Measurements from ENCODE around the gene PYGO1.

PYGO1 gene

GRCh38 chr15:55518641-55519040 is 69.5 kb downstream of the PYGO1 start:
- Histone ChIP-seq H3F3A (ENCODE audit: insufficient read depth) (no peaks in the 10 kb centered on the region), H2AFZ (ENCODE audit: low read depth, low read length, severe bottlenecking) (no peak overlapping the region), H3K79me2 (ENCODE audit: insufficient read depth, low read length) (no peaks in the 10 kb centered on the region), H3K36me3 (ENCODE audit: low read length) (no peaks in the 10 kb centered on the region), H3K27me3 (ENCODE audit: low read length) (no peaks in the 10 kb centered on the region), H3K9me3 (ENCODE audit: insufficient read depth, low read length) (no peaks in the 10 kb centered on the region), H3K9ac (ENCODE audit: low read length) (no peak overlapping the region), H3K4me2 (ENCODE audit: low read depth, low read length, poor library complexity, severe bottlenecking) (no peak overlapping the region), H3K4me3 (ENCODE audit: insufficient read depth, low read length, poor library complexity, severe bottlenecking) (no peak overlapping the region), H4K20me1 (ENCODE audit: low read depth, low read length) (no peaks in the 10 kb centered on the region), H3K27ac (ENCODE audit: low read depth, low read length) (no peak overlapping the region), H3K9me2 (replicated peaks; ENCODE audit: insufficient read depth, low read length) (no peaks in the 10 kb centered on the region)
- no peak for TF ChIP-seq EZH2phosphoT487 (conservative IDR thresholded peaks at IDR 0.05; ENCODE audit: low read length)
- no peak for TF ChIP-seq CTCF (IDR thresholded peaks at IDR 0.05; ENCODE audit: insufficient read depth, low read length, poor library complexity, severe bottlenecking)

- Histone ChIP-seq H2AFZ (ENCODE audit: low read depth, low read length, severe bottlenecking) (no peak overlapping the region), H4K20me1 (ENCODE audit: low read depth, low read length) (no peaks in the 10 kb centered on the region), H3K9me2 (replicated peaks; ENCODE audit: insufficient read depth, low read length) (no peaks in the 10 kb centered on the region), H3K4me2 (ENCODE audit: low read depth, low read length, poor library complexity, severe bottlenecking) (no peak overlapping the region), H3K4me3 (ENCODE audit: insufficient read depth, low read length, poor library complexity, severe bottlenecking) (no peak overlapping the region), H3K27ac (ENCODE audit: low read depth, low read length) (no peak overlapping the region), H3K9ac (ENCODE audit: low read length) (no peak overlapping the region), H3F3A (ENCODE audit: insufficient read depth) (no peaks in the 10 kb centered on the region), H3K9me3 (ENCODE audit: insufficient read depth, low read length) (no peaks in the 10 kb centered on the region), H3K27me3 (ENCODE audit: low read length) (no peaks in the 10 kb centered on the region), H3K79me2 (ENCODE audit: insufficient read depth, low read length) (no peaks in the 10 kb centered on the region), H3K36me3 (ENCODE audit: low read length) (no peaks in the 10 kb centered on the region)
- TF ChIP-seq EZH2phosphoT487 (conservative IDR thresholded peaks at IDR 0.05; ENCODE audit: low read length) (no peak), CTCF (IDR thresholded peaks at IDR 0.05; ENCODE audit: insufficient read depth, low read length, poor library complexity, severe bottlenecking) (no peak)
These were observed 70.1 kb downstream of the PYGO1 start for GRCh38 chr15:55518009-55518408.

GRCh38 chr15:55515991-55516776 is 72.0 kb downstream of the PYGO1 start:
- Histone ChIP-seq H3K27me3 (ENCODE audit: low read length) (no peaks in the 10 kb centered on the region), H3K36me3 (ENCODE audit: low read length) (no peaks in the 10 kb centered on the region), H3K9ac (ENCODE audit: low read length) (no peak overlapping the region), H2AFZ (ENCODE audit: low read depth, low read length, severe bottlenecking) (no peak overlapping the region), H3K79me2 (ENCODE audit: insufficient read depth, low read length) (no peaks in the 10 kb centered on the region), H3K9me2 (replicated peaks; ENCODE audit: insufficient read depth, low read length) (no peaks in the 10 kb centered on the region), H3K4me2 (ENCODE audit: low read depth, low read length, poor library complexity, severe bottlenecking) (no peak overlapping the region), H3K9me3 (ENCODE audit: insufficient read depth, low read length) (no peaks in the 10 kb centered on the region), H3F3A (ENCODE audit: insufficient read depth) (no peaks in the 10 kb centered on the region), H3K4me3 (ENCODE audit: insufficient read depth, low read length, poor library complexity, severe bottlenecking) (no peak overlapping the region), H4K20me1 (ENCODE audit: low read depth, low read length) (no peaks in the 10 kb centered on the region), H3K27ac (ENCODE audit: low read depth, low read length) (no peak overlapping the region)
- TF ChIP-seq EZH2phosphoT487 (conservative IDR thresholded peaks at IDR 0.05; ENCODE audit: low read length), result no peak
- TF ChIP-seq CTCF (IDR thresholded peaks at IDR 0.05; ENCODE audit: insufficient read depth, low read length, poor library complexity, severe bottlenecking), result no peak
